Sigmoid colon (tissue), 3 donors: ENCODE results near the gene BRD4.

Experiments used
- CTCF ChIP-seq, 4 experiments: fragments of 450-650 bp in 3 of 4; fragments of 200-600 bp in 1 of 4; IDR thresholded peaks; one replicate each; pipeline ENCODE4 v1.5.1; 2016 to 2019; ENCODE audit warnings: antibody characterized with exemption in 4 of 4, mild to moderate bottlenecking in 3 of 4, moderate library complexity in 2 of 4
- POLR2A ChIP-seq, 2 donors: fragments of 450-650 bp; IDR thresholded peaks; one replicate each; pipeline ENCODE4 v1.6.1; 2016; ENCODE audit warnings: antibody characterized with exemption in 2 of 2, mild to moderate bottlenecking in 2 of 2, moderate library complexity in 2 of 2

GRCh38 chr19:15255359-15255990, 76.9 kb downstream of the BRD4 start:
- TF ChIP-seq CTCF (IDR thresholded peaks at IDR 0.05) (no peak), POLR2A (IDR thresholded peaks at IDR 0.05) (no peak)
